Measurements from ENCODE around the gene MEX3A. TPM values are rescaled to one million over a fixed set of nuclear protein-coding genes. Genes with fewer than 3 reads are reported as not detected.
"Not testable (repeated sequence)": the region's sequence is repeated elsewhere in the genome, so short reads cannot be mapped to it uniquely, and the experiment has no call there.

The MEX3A gene
- total RNA-seq, 3 donors from 2014 or later, result 0.32 to 2.5 (median 0.66) TPM

DNA sequence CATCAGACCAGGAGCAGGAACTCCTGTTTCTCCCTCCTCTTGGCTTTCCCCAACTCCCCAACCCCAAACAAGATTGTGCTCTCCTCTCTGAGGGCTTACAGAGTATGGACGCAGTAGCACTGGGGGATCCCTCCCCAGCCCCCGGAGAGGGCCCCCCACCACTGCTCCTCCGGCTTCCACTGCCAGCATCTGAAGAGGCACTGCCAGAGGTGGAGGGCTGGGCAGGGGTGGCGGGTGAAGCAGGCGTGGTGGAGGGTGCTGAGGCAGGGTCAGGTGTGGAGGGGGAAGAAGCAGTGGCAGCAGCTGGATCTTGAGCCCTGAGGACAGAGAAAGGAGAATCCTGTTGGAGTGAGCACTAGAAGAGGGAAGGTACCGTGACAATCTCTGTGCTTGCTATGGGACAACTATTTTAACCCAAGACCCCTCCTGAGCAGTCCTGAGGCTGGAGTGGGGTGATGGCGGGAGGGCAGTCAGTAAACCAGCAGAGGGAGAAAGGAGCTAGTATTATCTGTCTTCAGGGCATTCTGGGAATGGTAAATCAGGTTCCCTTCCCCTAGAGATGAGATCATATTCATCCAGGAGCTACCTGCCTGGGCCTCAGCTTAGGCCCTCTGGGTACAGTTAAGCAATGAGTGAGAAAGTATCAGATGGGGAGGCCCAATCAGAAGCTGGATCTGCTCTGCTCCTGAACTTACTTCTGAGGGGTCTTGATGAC lies 31.1 kb downstream of the MEX3A start:
- Histone ChIP-seq H3K4me1 (ENCODE audit: low read depth) (peaks cover 7% of the 10 kb centered on the region), H3K4me3 (no peak overlapping the region), H3K9me3 (no peaks in the 10 kb centered on the region), H3K36me3 (ENCODE audit: low read depth) (no peaks in the 10 kb centered on the region)
- ATAC-seq (no peak), DNase-seq (no peak)
- TF ChIP-seq, protein P1, sequence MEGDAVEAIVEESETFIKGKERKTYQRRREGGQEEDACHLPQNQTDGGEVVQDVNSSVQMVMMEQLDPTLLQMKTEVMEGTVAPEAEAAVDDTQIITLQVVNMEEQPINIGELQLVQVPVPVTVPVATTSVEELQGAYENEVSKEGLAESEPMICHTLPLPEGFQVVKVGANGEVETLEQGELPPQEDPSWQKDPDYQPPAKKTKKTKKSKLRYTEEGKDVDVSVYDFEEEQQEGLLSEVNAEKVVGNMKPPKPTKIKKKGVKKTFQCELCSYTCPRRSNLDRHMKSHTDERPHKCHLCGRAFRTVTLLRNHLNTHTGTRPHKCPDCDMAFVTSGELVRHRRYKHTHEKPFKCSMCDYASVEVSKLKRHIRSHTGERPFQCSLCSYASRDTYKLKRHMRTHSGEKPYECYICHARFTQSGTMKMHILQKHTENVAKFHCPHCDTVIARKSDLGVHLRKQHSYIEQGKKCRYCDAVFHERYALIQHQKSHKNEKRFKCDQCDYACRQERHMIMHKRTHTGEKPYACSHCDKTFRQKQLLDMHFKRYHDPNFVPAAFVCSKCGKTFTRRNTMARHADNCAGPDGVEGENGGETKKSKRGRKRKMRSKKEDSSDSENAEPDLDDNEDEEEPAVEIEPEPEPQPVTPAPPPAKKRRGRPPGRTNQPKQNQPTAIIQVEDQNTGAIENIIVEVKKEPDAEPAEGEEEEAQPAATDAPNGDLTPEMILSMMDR (IDR thresholded peaks at IDR 0.05), result no peak
- intact Hi-C loops (cut with DNase I, micrococcal nuclease), result no loop called here

DNA sequence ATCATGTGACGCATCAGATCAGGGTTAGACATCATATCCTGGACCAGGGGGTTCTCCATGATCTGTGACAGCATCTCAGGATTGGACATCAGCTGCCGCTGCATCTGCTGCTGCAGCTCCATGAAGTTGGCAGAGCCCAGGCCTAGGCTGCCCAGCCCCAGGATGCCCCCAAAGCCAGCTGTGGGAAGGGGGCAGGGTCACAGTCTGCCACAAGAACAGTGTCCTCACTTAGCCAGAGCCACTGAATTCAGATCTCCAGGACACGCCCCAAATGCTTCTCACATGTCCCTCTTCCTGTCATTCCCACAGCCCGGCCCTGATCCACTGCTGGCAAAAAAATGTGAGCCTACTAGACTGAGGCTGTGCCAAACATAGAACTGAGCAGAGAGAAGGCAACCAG lies 31.9 kb downstream of the MEX3A start:
- ATAC-seq, result no peak
- TF ChIP-seq, protein P1 (IDR thresholded peaks at IDR 0.05), result no peak
- H3K4me3 ChIP-seq, result no peak overlapping the region
- no peaks in the 10 kb centered on the region for H3K9me3 ChIP-seq
- H3K36me3 ChIP-seq (ENCODE audit: low read depth), result no peaks in the 10 kb centered on the region
- intact Hi-C loops (cut with DNase I, micrococcal nuclease), result no loop called here
- no peak for DNase-seq
- H3K4me1 ChIP-seq (ENCODE audit: low read depth), result peaks cover 7% of the 10 kb centered on the region

DNA sequence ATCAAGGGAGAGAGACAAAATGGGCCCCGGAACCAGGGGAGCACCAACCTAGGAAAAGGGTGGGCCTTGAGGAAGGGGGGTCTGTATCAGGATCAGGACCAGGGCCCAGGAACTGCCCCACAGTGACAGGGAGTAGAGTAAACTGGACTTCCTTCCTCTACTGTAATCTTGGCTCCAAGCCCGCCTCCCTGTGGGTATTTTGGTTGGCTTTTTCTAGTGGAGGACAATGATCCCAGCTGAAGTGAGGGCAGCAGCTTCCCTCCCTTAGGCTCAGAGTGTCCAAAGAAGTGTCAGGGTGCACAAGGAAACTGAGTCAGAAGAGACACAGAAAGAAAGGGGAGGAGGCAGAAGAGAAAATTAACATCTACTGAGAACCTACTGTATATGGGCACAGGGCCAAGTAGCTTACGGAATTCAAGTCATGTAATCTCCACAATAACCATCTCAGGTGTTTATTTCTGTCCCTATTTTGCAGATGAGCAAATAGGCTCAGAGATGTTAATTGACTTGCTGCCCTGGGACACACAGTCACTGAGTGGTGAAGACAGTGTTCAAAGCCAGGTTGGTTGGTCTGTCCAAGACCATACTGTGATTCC lies 33.5 kb downstream of the MEX3A start:
- ATAC-seq, result no peak
- Histone ChIP-seq H3K36me3 (ENCODE audit: low read depth) (no peaks in the 10 kb centered on the region), H3K4me1 (ENCODE audit: low read depth) (peaks cover 7% of the 10 kb centered on the region), H3K9me3 (no peaks in the 10 kb centered on the region), H3K4me3 (no peak overlapping the region)
- TF ChIP-seq, protein P1 (IDR thresholded peaks at IDR 0.05), result no peak
- no peak for DNase-seq
- intact Hi-C loops (cut with DNase I, micrococcal nuclease), result no loop called here

DNA sequence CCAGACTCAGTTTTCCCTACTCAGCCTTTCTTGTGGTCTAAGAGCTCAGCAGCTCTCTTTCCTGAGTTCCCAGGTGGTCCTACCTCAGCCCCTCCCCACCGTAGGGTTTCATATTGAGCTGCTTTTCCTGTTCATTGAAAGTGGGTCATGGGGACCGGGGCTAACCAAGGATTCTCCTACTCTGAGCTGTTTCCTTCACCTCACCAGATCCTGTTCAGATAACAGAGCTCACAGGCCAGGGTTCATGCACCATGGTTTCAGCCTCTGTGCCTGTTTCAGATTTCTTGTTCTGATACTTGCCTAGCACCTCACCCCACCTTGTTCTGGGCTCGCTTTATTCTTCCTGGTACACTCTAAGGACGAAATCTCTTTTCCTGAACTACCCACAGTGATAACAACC lies 37.2 kb downstream of the MEX3A start:
- no peak for DNase-seq
- H3K4me3 ChIP-seq, result no peak overlapping the region

DNA sequence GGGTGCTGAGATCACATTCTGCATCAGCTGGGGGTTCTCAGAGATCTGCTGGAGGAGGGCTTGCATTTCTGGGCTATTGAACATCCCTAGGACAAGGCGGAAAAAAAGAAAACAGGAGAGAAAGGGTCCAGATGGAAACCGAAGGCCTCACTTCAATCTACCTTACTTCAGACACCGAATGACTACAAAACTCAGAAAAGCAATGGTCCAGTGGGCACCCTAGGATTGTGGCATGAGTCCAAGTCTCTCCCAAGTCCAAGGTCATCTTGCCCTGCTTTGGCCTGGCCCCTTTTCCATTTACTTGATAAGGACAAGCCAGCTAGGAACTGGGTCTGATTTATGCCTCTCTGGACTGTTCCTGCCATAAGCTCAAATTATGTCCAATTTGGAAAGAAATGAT lies 39.4 kb downstream of the MEX3A start:
- TF ChIP-seq, protein P1 (IDR thresholded peaks at IDR 0.05), result no peak
- Histone ChIP-seq H3K4me3 (no peak overlapping the region), H3K36me3 (ENCODE audit: low read depth) (peaks cover 8% of the 10 kb centered on the region), H3K4me1 (ENCODE audit: low read depth) (no peaks in the 10 kb centered on the region), H3K9me3 (no peaks in the 10 kb centered on the region)
- DNase-seq (no peak), ATAC-seq (no peak)
- intact Hi-C loops (cut with DNase I, micrococcal nuclease), result no loop called here

More for the DNA sequence above, 37.2 kb downstream of the MEX3A start:
- H3K9me3 ChIP-seq, result no peaks in the 10 kb centered on the region
- no peak for ATAC-seq
- peaks cover 8% of the 10 kb centered on the region for H3K36me3 ChIP-seq (ENCODE audit: low read depth)
- intact Hi-C loops (cut with DNase I, micrococcal nuclease), result no loop called here
- no peaks in the 10 kb centered on the region for H3K4me1 ChIP-seq (ENCODE audit: low read depth)
- TF ChIP-seq, protein P1 (IDR thresholded peaks at IDR 0.05), result no peak

DNA sequence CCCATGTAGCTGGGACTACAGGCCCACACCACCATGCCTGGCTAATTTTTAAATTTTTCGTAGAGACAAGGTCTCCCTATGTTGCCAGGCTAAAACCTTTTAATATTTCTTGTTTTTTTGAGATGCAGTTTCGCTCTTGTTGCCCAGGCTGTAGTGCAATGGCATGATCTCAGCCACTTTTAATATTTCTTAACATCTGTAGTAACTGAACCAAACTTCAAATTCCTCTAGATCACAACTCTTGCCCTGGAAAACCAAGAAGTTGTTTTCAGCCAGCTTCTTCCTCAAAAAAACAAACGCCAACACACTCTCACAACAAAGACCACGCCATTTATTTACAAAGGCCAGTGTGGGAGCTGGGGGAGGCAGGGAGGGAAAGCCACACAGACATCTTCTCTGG lies 47.3 kb downstream of the MEX3A start:
- ATAC-seq; DNase-seq; H3K9me3 ChIP-seq; H3K36me3 ChIP-seq (ENCODE audit: low read depth); H3K4me1 ChIP-seq (ENCODE audit: low read depth); H3K4me3 ChIP-seq; intact Hi-C loops (cut with DNase I, micrococcal nuclease): not testable (repeated sequence)

Data from mucosa of descending colon (tissue), 3 donors.